GM18870 (cell line): ENCODE measurements around the gene RFNG.

Experiments used
- ATAC-seq: cut with Tn5 transposase; IDR thresholded peaks from one replicate; pipeline ENCODE4 v1.9.1; 2021; ENCODE audit warnings: moderate library complexity; ENCODE audit not compliant: unreplicated experiment

Gene RFNG

GRCh38 chr17:82004517-82005455 lies 46.8 kb downstream of the RFNG start:
- no peak for ATAC-seq

DNA sequence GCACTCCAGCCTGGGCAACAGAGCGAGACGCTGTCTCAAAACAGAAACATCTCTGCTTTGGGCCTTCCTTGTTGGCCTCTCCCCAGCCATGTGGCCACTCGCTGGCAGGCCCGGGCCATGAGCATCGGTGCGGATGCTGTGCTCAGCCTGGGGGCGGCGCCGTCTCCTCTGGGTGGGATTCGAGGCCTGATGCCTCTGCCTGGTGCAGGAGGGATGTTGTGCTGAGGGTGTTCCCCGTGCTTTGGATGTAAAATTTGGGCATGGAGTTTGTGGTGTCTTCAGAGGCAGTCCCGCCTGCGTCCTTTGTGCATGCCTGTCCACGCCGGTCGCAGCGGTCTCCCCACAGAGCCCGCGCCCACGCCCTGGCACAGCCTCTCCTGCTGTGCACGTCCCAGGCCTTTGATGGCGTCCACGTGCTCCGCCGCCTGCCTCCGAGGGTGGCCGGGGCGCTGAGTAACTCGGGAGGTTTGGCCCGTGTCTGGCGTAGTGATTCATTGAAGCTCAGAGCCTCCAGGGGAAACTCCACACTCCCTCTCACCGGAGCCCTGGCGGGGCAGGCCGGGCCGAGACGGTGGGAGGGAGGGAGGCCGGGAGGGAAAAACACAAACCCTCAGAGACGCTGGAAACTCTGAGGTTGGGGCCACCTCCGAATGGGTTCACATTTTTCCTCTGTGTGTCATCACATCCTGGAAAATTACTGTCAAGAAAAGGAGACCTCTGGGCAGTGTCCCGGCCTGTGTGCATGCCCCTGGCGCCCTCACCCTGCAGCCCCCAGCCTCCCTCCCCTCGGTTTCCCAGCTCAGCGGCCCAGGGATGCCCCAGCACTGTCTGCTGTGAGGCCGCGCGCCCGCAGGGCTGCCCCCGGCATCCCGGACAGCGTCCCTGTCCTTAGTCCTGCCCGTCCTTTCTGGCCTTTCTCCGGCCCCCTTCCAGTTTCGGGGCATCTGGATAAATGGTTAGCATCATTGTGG lies 47.9 kb downstream of the RFNG start:
- no peak for ATAC-seq

GRCh38 chr17:82001571-82002056 lies 50.0 kb downstream of the RFNG start:
- no peak for ATAC-seq

GRCh38 chr17:82000803-82001570 lies 50.6 kb downstream of the RFNG start:
- ATAC-seq, result no peak

DNA sequence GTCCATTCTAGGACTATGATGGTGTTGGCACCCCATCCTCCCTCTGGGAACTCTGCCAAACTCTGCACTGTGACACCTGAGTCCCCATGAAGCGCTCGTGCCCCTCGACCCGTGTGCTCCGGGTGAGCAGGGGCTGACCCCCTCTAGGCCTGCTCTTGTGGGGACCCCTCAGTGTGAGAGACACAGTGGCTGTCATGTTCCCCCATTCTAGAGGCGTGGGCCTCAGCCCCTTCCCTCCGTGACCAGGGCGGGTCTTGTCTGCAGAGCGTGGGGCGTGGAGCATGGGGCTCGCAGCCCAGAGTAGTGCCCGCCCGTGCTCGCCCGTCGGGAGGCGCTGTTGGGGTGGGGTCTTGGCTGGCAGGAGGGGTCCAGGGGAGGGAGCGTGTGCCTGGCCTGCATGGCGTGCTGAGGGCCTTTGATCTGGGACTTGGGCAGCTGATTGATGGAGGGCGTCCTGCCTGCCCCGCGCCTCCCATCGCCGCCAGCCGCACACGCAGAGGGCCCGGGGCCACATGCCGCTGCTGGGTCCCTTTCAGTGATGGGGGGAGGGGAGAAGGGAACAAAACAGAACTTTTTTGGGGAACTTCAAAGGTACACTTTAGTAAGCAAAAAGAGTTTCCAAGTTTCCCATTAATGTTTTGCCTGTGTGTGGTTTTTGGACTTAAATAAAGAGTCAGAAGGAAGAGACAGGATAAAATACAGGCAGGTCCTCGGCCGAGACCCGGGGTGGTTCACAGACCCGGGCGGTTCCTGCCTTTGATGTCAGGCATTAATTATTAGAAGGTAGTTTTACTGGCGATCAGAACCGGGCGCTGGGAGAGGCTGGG lies 51.4 kb downstream of the RFNG start:
- ATAC-seq, result no peak

GRCh38 chr17:81999587-81999975 lies 52.0 kb downstream of the RFNG start:
- no peak for ATAC-seq

GRCh38 chr17:81998691-81999438 lies 52.7 kb downstream of the RFNG start:
- ATAC-seq, result no peak

DNA sequence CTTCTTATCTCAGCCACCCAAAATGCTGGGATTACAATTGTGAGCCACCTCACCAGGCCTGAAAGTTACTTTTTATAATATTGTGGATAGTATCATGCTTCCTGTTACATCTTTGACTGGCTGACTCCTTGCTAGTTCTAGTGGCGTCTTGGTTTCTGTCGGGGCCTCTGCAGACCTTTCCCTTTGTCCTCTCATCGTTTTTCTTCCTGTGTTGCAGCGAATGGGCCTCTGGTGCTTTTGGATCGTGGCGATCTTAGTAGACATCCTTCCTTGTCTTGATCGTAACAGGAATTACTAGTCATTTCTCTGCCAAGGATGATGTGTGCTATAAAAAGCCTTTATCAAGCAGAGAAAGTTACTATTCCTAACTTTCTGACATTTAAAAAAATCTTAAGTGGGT lies 53.4 kb downstream of the RFNG start:
- ATAC-seq, result no peak
